H7 (cell line): ENCODE data around the gene KCNJ8. TPM values are rescaled to one million over a fixed set of nuclear protein-coding genes. Genes with fewer than 3 reads are reported as not detected.
"Not testable (repeated sequence)": the region's sequence is repeated elsewhere in the genome, so short reads cannot be mapped to it uniquely, and the experiment has no call there.

ENCODE experiments used
- DNase-seq: peaks from one replicate; pipeline ENCODE4 v3.0.0; 2012
- H3K27me3 ChIP-seq: 2 replicates; pipeline ENCODE4 v1.6.0; 2011; ENCODE audit warnings: mild to moderate bottlenecking, low read length; ENCODE audit not compliant: control insufficient read depth, insufficient read depth
- H3K36me3 ChIP-seq: replicated peaks from 2 replicates; pipeline ENCODE4 v1.5.1; 2011; ENCODE audit warnings: low read length; ENCODE audit not compliant: control insufficient read depth, insufficient read depth
- H3K4me3 ChIP-seq: 2 replicates; pipeline ENCODE4 v1.5.1; 2011; ENCODE audit warnings: low read depth, mild to moderate bottlenecking, control low read depth, low read length, moderate library complexity; ENCODE audit not compliant: insufficient read depth
- total RNA-seq: library from RNA; depleted of rRNA; stranded (reverse); fragments of >200 nt; shearing (Covaris generic); gene quantifications from 2 replicates; pipeline ENCODE4 v1.2.3, GENCODE V29; 2014; rRNA removed

KCNJ8 gene
- 0.42 and 0.89 TPM in 2 replicates for total RNA-seq

DNA sequence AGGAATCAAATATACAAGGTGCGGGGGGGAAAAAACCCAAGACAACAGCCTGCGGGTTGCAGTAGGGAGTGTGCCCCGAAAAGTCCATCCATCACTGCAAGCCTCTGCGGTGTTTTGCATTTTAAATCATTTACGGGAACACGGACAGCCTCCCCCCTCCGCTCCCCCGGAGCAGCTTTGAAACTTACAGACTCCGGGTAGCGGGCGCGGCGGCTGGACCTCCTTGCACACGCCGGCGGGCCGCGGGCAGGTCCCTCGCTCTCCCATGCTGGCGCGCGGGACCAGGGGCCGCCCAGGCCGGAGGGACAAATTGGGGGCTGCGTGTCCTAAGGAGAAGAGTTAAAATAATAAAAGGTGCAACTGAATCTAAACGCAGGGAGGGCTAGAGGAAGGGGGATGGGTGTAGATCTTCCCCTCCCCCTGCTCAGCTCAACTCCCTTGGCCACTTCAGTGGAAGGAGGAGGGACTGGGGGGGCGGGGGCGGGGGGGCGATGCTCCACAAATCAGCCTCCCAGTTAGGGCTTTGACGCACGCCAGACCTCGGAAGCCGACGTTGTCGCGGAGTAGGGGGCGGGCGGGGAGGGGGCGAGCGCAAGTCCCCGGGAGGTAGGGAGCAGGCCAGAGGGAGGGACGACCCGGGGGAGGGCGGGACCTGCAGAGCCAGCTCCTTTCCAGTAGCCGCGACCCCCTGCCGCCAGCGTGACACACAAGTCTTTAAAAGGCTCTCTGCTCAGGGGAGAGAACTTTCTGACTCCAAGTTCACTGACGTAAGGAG lies at the start of gene KCNJ8:
KCNJ8 (minus strand) TSS at position 349 of the 775 bp plus-strand sequence. CDS start 1,090 bp downstream, outside the sequence.
- H3K27me3 ChIP-seq, result peaks cover 12% of the 10 kb centered on the region
- no peaks in the 10 kb centered on the region for H3K36me3 ChIP-seq
- DNase-seq, result peak; percentile 83
- H3K4me3 ChIP-seq, result peak within 1 kb of the TSS; percentile 39

DNA sequence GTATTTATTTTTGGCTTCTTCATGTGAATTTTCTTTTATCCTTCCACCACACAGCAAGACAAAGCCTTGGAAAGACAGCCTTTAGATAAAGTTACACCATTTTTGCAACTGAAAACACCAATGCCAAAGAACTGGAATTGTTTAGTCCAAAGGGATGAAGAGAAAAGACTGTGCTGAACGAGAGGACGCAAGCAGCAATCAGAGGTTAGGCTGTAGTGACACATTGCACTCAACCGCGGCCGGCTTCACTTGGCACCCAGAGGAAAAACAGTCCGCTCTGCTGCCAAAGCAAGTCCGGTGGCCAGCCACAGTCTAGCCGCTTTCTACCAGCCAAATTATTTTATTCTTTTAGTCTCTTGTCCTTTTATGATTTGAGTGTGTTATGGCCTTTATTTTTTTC lies 49.1 kb upstream of the KCNJ8 start:
- no peaks in the 10 kb centered on the region for H3K36me3 ChIP-seq
- no peaks in the 10 kb centered on the region for H3K27me3 ChIP-seq
- no peak for DNase-seq
- H3K4me3 ChIP-seq, result no peak overlapping the region

DNA sequence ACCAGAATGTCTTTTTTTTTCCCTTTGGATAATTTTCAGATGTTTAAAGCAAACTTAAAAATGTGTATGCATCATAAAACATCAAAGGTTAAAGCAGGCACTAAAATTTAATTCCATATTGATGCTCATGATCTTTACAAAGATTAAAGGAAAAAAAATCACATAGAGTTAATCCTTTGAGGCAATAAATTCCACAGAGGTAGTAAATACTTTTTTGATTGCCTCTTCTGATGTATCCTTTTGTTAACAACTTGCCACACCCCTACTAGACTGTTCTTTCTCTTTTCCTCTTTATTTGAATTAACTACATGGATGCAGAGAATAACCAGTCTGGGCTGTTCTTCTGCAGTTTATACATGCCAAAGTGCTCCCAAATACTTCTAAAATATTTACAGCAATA lies 45.2 kb upstream of the KCNJ8 start:
- no peak overlapping the region for H3K4me3 ChIP-seq
- H3K27me3 ChIP-seq, result no peaks in the 10 kb centered on the region
- DNase-seq, result no peak
- no peaks in the 10 kb centered on the region for H3K36me3 ChIP-seq

DNA sequence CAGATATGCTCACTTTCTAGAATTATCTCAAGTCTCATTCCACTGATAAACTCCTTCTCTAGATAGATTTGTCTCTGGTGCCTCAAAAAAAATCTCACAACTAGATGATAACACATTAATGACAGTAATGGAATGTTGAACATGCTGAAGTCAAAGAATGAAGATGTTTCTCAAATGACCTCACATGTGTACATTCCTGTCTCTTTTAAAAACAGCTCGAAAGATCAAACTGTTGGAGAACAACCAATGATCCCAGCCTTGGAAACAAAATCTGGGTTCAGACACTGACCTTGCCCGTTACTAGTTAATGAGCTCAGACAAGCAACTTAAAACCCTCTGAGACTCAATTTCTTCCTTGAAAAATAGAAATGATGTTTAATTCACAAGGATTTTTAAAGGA lies 44.7 kb upstream of the KCNJ8 start:
- Histone ChIP-seq H3K4me3 (no peak overlapping the region), H3K36me3 (no peaks in the 10 kb centered on the region), H3K27me3 (no peaks in the 10 kb centered on the region)
- no peak for DNase-seq

DNA sequence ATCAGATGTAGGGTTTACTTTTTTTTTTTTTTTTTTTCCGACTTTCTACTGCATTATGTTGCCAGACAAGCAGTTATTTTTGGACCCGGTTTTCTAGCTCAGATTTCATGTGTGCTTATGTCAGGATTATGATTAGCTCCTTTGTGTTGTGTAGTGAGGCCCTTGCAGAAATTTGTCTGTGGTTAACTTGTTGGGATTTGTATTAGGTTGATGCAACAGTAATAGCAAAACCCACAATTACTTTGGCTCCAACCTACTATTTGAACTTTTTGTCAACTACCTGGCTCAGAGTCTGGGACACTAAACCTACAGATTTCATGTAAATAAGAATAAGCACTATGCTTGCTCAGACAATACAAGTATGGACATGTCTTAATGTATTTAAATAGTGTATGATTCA lies 44.1 kb upstream of the KCNJ8 start:
- Histone ChIP-seq H3K27me3 (no peaks in the 10 kb centered on the region), H3K4me3 (no peak overlapping the region), H3K36me3 (no peaks in the 10 kb centered on the region)
- DNase-seq, result no peak

DNA sequence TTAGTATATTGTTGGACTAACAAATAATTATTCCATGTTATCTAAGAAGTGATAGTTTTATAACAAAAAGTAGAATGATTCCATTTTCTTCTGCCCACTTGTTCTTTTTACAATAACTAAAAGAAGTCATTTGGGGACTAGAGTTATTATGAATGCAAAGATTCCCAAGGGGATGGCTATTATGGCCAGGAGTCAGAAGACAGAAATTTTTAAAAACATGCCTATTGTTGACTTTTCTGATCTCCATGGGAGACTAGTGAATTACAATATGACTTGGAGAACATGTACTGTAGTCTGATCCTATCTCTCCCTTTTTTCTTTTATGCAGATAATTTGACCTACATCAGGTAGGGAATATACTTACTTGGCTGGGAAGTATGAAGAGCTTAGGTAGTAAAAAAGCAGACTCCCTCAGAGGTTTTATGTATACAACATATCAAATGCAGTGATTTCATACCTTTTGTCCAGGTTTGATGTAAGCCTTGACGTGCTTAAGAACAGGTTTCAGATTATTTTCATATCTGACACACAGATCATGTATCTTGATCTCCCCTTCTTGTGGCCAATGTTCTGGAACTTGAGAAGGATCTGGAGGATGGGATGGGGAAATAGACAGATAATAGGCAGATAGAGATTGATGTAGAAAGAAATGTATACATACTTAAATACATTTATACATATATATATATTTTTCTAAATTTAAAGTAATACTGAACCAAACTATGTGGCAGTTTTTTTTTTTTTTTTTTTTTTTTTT lies 41.0 kb upstream of the KCNJ8 start:
- no peak for DNase-seq

DNA sequence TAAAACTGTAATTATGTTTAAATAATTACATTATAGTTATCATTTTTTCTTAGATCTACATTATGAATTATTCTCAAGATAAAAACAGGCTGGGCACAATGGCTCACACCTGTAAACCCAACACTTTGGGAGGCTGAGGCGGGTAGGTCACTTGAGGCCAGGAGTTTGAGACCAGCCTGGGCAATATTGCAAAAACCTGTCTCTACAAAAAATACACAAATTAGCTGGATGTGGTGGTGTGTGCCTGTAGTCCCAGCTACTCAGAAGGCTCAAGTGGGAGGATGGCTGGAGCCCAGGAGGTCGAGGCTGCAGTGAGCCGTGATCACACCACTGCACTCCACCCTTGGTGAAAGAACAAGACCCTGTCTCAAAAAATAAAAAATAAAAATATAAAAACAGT lies 40.3 kb upstream of the KCNJ8 start:
- Histone ChIP-seq H3K36me3 (no peaks in the 10 kb centered on the region), H3K4me3 (no peak overlapping the region), H3K27me3 (no peaks in the 10 kb centered on the region)
- no peak for DNase-seq

More for the DNA sequence above, 41.0 kb upstream of the KCNJ8 start:
- H3K27me3 ChIP-seq, result no peaks in the 10 kb centered on the region
- H3K36me3 ChIP-seq, result no peaks in the 10 kb centered on the region
- H3K4me3 ChIP-seq, result no peak overlapping the region

DNA sequence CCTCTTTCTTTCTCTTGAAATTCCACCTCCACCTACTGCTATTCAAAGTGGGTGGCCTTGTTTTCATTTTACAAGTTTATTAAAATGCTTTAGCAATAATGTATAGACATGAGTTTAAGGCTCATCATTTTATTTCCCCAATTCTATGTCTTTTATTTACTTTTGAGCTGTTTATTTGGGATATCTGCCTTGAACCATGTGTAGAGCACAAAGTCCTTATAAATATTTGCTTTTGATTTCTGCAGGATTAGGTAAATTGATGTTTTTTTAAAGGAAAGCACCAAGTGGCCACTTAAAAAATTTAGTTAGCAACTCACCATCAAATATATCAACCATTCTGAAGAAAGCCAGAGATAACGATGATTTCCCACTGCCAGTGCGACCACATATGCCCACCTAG lies 39.8 kb upstream of the KCNJ8 start:
- H3K4me3 ChIP-seq, result no peak overlapping the region

DNA sequence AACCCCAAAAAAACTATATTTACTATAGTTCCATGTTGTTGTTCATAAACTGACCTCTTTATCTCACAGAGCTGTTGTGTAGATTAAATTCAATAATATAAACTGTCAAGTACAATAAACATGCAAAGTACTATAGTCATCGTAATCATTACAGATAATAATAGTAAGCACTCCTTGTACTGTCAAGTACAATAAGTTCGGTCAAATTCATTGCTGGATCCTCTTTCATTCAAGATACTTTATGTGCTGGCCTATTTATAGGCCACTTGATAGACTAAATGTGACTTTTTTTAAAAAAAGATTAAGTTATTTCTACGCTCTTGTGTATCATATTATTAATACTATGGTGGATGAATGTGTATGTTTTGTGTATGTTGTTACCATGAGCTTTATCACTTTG lies 39.2 kb upstream of the KCNJ8 start:
- H3K4me3 ChIP-seq, result no peak overlapping the region
- no peak for DNase-seq
- H3K27me3 ChIP-seq, result no peaks in the 10 kb centered on the region
- no peaks in the 10 kb centered on the region for H3K36me3 ChIP-seq

More for the DNA sequence above, 39.8 kb upstream of the KCNJ8 start:
- no peak for DNase-seq
- Histone ChIP-seq H3K36me3 (no peaks in the 10 kb centered on the region), H3K27me3 (no peaks in the 10 kb centered on the region)

DNA sequence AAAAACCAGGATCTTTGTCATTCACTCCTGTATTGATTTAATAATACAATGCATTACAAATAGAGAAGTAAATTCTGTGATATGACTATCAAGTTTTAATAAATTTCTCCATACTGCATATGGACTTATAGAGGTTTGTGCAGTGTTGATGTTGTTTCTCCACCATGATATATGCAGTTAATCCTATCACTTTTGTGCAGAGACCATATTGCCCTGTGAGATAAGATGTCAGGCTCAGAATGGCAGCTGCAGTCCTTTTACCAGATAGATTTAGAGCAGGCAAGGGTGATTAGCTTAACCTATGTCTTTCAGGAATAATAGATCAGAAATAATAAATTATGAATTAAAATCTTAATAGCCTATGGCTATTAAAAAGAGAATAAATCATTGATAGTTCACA lies 38.6 kb upstream of the KCNJ8 start:
- no peaks in the 10 kb centered on the region for H3K27me3 ChIP-seq
- H3K4me3 ChIP-seq, result no peak overlapping the region
- no peak for DNase-seq
- H3K36me3 ChIP-seq, result no peaks in the 10 kb centered on the region

DNA sequence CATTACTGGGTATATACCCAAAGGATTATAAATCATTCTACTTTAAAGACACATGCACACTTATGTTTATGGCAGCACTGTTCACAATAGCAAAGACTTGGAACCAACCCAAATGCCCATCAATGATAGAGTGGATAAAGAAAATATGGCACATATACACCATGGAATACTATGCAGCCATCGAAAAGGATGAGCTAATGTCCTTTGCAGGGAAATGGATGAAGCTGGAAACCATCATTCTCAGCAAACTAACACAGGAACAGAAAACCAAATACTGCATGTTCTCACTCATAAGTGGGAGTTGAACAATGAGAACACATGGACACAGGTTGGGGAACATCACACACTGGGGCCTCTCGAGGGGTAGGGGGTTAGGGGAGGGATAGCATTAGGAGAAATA lies 37.8 kb upstream of the KCNJ8 start:
- H3K36me3 ChIP-seq, H3K27me3 ChIP-seq, H3K4me3 ChIP-seq, DNase-seq: not testable (repeated sequence)

DNA sequence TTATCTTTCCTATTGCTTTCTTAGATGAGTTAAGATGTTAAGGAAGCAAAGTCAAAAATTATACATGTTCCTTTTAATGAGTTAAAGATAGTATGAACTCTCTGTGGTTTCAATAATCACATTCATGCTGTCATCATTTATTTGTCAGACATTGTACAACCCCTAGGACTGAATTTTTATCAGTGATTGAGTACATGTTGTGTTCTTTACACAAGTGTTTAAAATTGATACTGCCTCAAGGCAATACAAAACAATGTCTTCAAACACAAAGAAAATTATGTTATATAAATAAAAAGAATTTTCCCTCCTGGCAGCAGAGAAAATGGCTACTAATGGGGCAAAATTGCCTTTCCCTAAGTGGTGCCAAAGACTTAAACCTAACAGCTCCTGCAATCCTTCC lies 34.6 kb upstream of the KCNJ8 start:
- Histone ChIP-seq H3K4me3 (no peak overlapping the region), H3K27me3 (no peaks in the 10 kb centered on the region), H3K36me3 (no peaks in the 10 kb centered on the region)
- no peak for DNase-seq

DNA sequence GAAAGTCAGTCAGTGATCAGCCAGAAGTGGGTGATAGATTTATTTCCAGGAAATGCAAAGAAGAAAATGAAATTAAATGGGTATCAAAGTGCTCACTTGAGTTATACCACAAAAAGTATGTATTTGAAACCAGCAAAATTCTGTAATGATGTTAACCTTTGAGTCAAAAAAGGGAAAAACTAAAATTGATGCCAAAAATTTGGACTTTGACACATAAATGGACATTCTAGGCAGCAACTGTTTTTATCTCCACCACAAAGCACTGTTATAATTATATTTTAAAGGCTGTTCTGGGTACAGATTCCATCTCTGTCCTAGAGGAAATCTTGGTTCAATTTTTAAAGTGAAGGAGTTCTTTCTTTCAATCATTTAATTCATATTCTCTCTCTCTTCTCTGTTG lies 31.7 kb upstream of the KCNJ8 start:
- no peaks in the 10 kb centered on the region for H3K36me3 ChIP-seq
- DNase-seq, result no peak
- H3K27me3 ChIP-seq, result no peaks in the 10 kb centered on the region
- H3K4me3 ChIP-seq, result no peak overlapping the region

DNA sequence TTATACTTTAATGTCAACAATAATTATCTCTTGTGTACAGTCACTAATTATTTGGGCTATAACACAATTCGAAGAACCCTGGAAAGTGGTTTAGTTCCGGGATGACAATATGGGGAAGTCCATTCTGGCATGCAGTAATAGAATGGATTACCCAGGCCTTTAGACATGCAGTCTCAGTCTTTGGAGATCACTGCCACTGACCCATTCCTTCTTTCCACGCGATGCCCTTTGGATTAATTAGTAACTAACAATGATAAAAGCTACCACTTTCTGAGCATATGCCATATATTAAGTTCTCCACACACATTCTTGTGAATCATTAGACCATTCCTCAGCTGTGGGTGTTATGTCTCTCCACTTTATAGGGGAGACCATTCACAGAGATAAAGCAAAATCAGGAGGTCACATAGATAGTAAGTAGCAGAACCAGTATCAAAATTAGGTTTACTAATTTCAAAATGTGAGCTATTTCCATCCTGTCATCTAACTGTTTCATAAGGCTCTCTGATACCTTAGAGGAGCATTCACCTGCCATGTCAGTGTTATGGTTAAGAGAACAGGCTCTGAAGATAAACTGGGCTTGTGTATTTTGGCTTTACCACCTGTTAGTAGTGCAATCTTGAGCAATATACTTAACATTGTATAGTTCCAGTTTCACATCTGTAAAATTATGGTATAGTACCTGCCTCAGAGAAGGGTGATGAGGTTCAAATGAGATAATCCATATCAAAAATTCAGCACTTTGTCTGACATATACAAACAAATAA lies 27.2 kb upstream of the KCNJ8 start:
- Histone ChIP-seq H3K27me3 (no peaks in the 10 kb centered on the region), H3K4me3 (no peak overlapping the region), H3K36me3 (no peaks in the 10 kb centered on the region)
- no peak for DNase-seq

DNA sequence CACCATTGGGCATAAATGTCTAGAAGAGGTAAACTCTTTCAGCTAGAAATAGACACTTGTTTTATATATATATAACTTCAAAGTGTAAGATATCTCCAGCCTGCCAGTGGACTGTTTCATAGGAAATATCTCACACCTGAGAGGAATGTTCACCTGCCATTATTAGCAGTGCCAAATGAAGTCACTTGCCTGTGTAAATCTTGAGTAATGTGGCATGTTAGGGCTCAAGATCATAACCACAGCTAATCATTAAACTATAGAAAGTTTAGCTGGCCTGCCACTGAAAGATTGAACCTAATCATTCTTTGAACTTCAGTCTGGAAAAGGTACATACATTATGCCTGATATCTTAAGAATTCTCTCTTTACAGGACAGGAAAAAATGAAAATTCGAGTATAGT lies 25.5 kb upstream of the KCNJ8 start:
- no peaks in the 10 kb centered on the region for H3K27me3 ChIP-seq
- no peak overlapping the region for H3K4me3 ChIP-seq
- DNase-seq, result no peak
- H3K36me3 ChIP-seq, result no peaks in the 10 kb centered on the region
